Astrocyte (in vitro differentiated cells and primary cell): ENCODE measurements around the gene PDZD7. TPM values are rescaled to one million over a fixed set of nuclear protein-coding genes. Genes with fewer than 3 reads are reported as not detected.

Experiments used
- DNase-seq: peaks from one replicate; pipeline ENCODE4 v3.0.0-alpha.2; 2010; ENCODE audit warnings: low read depth
- FAIRE-seq: peaks from 2 replicates; lab custom pipeline; 2011; peaks lifted over from hg19 to GRCh38; lab: Jason Lieb, UNC
- H2AFZ ChIP-seq: 2 replicates; pipeline ENCODE4 v1.6.0; 2012; ENCODE audit warnings: low read depth, low read length, inconsistent platforms
- H3K27ac ChIP-seq: 2 replicates; pipeline ENCODE4 v1.5.1; 2011; ENCODE audit warnings: low read depth, low read length, inconsistent platforms
- H3K27me3 ChIP-seq: 2 replicates; pipeline ENCODE4 v1.6.0; 2011; ENCODE audit warnings: low read length, inconsistent platforms; ENCODE audit not compliant: insufficient read depth
- H3K36me3 ChIP-seq: 2 replicates; pipeline ENCODE4 v1.5.1; 2011; ENCODE audit warnings: low read length, inconsistent platforms; ENCODE audit not compliant: insufficient read depth
- H3K4me1 ChIP-seq: 2 replicates; pipeline ENCODE4 v1.5.1; 2011; ENCODE audit warnings: low read length, inconsistent platforms; ENCODE audit not compliant: insufficient read depth
- H3K4me2 ChIP-seq: 2 replicates; pipeline ENCODE4 v1.6.0; 2012; ENCODE audit warnings: low read length, inconsistent platforms
- H3K4me3 ChIP-seq: 2 replicates; pipeline ENCODE4 v1.5.1; 2011; ENCODE audit warnings: low read depth, mild to moderate bottlenecking, low read length, inconsistent platforms; ENCODE audit not compliant: insufficient read depth
- H3K79me2 ChIP-seq: 2 replicates; pipeline ENCODE4 v1.6.0; 2012; ENCODE audit warnings: mild to moderate bottlenecking, low read length, inconsistent platforms; ENCODE audit not compliant: insufficient read depth
- H3K9ac ChIP-seq: 2 replicates; pipeline ENCODE4 v1.6.0; 2012; ENCODE audit warnings: mild to moderate bottlenecking, low read length, inconsistent platforms
- H3K9me3 ChIP-seq: 2 replicates; pipeline ENCODE4 v1.5.1; 2012; ENCODE audit warnings: low read depth, mild to moderate bottlenecking, low read length, inconsistent platforms; ENCODE audit not compliant: insufficient read depth
- H4K20me1 ChIP-seq: 2 replicates; pipeline ENCODE4 v1.6.0; 2012; ENCODE audit warnings: low read length, inconsistent platforms; ENCODE audit not compliant: insufficient read depth
- H3K27ac Mint-ChIP-seq: one replicate; pipeline ENCODE4 v1.8.0; 2021; ENCODE audit warnings: mild to moderate bottlenecking, mixed read lengths; ENCODE audit not compliant: unreplicated experiment
- H3K27me3 Mint-ChIP-seq: one replicate; pipeline ENCODE4 v1.8.0; 2021; ENCODE audit warnings: low read depth, mixed read lengths; ENCODE audit not compliant: unreplicated experiment
- H3K36me3 Mint-ChIP-seq: one replicate; pipeline ENCODE4 v1.8.0; 2021; ENCODE audit warnings: low read depth, mixed read lengths; ENCODE audit not compliant: unreplicated experiment
- H3K4me1 Mint-ChIP-seq: one replicate; pipeline ENCODE4 v1.8.0; 2021; ENCODE audit warnings: low read depth, mixed read lengths; ENCODE audit not compliant: unreplicated experiment
- H3K4me3 Mint-ChIP-seq: one replicate; pipeline ENCODE4 v1.8.0; 2021; ENCODE audit warnings: mild to moderate bottlenecking, moderate library complexity, mixed read lengths; ENCODE audit not compliant: unreplicated experiment
- H3K9me3 Mint-ChIP-seq: one replicate; pipeline ENCODE4 v1.8.0; 2021; ENCODE audit warnings: mild to moderate bottlenecking, mixed read lengths; ENCODE audit not compliant: unreplicated experiment
- CTCF ChIP-seq: IDR thresholded peaks from 2 replicates; pipeline ENCODE4 v1.5.1; 2011; ENCODE audit warnings: low read depth, mild to moderate bottlenecking, inconsistent platforms, low read length, moderate library complexity; ENCODE audit not compliant: insufficient read depth
- EZH2 ChIP-seq: IDR thresholded peaks from 2 replicates; pipeline ENCODE4 v1.6.1; 2012; ENCODE audit warnings: mild to moderate bottlenecking, low read length, inconsistent platforms; ENCODE audit not compliant: insufficient read depth
- total RNA-seq: library from RNA; stranded (reverse); gene quantifications from 2 replicates; pipeline ENCODE4 v1.2.1, GENCODE V29; 2021

PDZD7 gene
- total RNA-seq, 1 donor from 2014 or later, result 4.5 TPM

DNA sequence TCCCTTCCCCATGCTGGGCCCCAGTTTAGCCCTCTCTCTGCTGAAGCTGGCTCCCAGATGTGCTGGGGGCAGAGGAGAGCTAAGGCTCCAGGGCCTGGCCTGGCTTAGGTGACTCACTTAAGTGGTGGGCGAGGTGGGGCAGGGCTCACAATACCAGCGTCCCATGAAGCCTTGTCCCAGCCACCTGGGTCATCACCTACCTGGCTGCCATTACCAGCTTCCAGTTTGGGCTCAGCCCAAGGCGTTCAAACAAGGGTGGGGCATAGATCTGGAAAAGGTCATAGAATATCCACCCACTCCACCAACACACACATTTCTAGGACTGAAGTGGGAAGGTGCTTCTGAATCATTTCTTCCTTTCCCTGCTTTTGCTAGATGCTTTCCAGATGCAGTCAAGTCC is 39.2 kb upstream of the PDZD7 start:
- no peak overlapping the region for H3K4me3 ChIP-seq
- no peaks in the 10 kb centered on the region for H3K9me3 ChIP-seq
- DNase-seq (no peak), FAIRE-seq (no peak)
- no peaks in the 10 kb centered on the region for H3K79me2 ChIP-seq
- no peak overlapping the region for H3K9ac ChIP-seq
- Mint-ChIP-seq H3K4me3 (no peak overlapping the region), H3K4me1 (no peaks in the 10 kb centered on the region), H3K27me3 (peaks cover 51% of the 10 kb centered on the region), H3K9me3 (no peaks in the 10 kb centered on the region), H3K36me3 (no peaks in the 10 kb centered on the region), H3K27ac (no peak overlapping the region)
- H3K27ac ChIP-seq, result no peak overlapping the region
- H3K27me3 ChIP-seq, result peaks cover 34% of the 10 kb centered on the region
- H3K4me1 ChIP-seq, result peaks cover 21% of the 10 kb centered on the region
- H3K4me2 ChIP-seq, result no peak overlapping the region
- no peaks in the 10 kb centered on the region for H3K36me3 ChIP-seq
- TF ChIP-seq CTCF (no peak), EZH2 (no peak)
- no peak overlapping the region for H2AFZ ChIP-seq
- H4K20me1 ChIP-seq, result no peaks in the 10 kb centered on the region

DNA sequence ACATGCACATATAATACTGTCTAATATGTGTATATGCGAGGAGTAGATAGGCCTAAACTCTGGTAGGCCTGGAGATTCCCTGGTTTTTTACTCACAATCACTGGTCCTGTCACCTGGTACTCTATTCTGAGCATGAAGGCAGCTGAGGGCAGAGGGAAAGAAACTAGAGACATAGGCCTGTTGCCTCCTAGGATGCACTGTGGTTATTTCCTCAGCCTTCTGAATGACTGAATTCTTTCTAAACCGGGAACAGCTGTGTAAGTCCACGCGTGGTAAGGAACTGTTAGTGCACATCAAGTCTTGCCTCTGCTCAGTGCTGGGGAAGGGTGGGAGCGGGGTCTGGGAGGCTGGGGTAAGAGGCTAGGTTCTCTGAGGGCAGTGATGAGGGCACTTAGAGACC is 38.5 kb upstream of the PDZD7 start:
- no peak overlapping the region for H3K9ac ChIP-seq
- H3K4me3 ChIP-seq, result no peak overlapping the region
- TF ChIP-seq EZH2 (no peak), CTCF (no peak)
- no peaks in the 10 kb centered on the region for H3K36me3 ChIP-seq
- H3K4me1 ChIP-seq, result peaks cover 21% of the 10 kb centered on the region
- no peaks in the 10 kb centered on the region for H3K9me3 Mint-ChIP-seq
- no peaks in the 10 kb centered on the region for H3K4me1 Mint-ChIP-seq
- no peak overlapping the region for H3K27ac Mint-ChIP-seq
- H3K27me3 ChIP-seq, result peaks cover 29% of the 10 kb centered on the region
- no peaks in the 10 kb centered on the region for H3K36me3 Mint-ChIP-seq
- H3K4me2 ChIP-seq, result no peak overlapping the region
- DNase-seq (no peak), FAIRE-seq (no peak)
- no peaks in the 10 kb centered on the region for H4K20me1 ChIP-seq
- H3K27ac ChIP-seq, result no peak overlapping the region
- H3K4me3 Mint-ChIP-seq, result no peak overlapping the region
- no peaks in the 10 kb centered on the region for H3K79me2 ChIP-seq
- H3K9me3 ChIP-seq, result no peaks in the 10 kb centered on the region
- no peak overlapping the region for H2AFZ ChIP-seq
- H3K27me3 Mint-ChIP-seq, result peaks cover 53% of the 10 kb centered on the region

DNA sequence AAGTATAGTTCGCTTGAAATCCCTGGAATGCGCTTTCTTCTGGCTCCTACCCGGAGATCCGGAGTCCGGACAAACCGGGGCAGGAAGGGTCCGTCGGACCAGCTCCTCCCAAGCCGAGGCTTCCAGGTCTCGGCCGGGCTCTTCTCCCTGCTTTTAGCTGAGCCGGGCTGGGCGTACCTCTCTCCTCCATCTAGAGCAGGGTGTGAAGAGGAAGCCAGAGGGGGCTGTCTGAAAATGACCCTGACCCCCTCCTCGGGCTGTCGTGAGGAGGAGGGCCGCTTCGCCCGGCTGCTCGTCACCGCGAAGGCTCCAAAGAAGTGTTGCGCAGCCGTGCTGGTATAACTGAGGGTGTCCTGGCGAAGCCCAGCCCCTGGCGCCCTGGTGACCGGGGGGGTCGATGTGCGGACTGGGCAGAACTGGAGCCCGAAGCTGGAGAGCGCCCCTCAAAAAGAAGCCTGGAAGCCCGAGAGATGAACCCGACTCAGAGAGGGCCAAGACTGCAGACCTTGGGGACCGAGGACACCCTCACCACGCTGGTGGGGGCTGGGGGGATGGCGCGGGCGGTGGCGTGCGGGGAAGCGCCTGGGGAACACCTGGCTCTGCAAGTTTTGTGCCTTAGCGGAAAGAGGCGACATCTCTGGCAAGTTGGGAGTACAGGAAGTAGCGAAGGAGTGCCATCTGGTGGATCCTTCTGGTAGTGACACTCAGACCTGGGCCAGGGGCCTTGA is 36.6 kb upstream of the PDZD7 start:
- peak overlapping the region; percentile 82 for H2AFZ ChIP-seq
- H3K4me3 ChIP-seq, result peak overlapping the region; percentile 52
- no peaks in the 10 kb centered on the region for H3K79me2 ChIP-seq
- H3K27me3 Mint-ChIP-seq, result peaks cover 43% of the 10 kb centered on the region
- DNase-seq (peak; percentile 51), FAIRE-seq (no peak)
- no peaks in the 10 kb centered on the region for H3K36me3 ChIP-seq
- TF ChIP-seq CTCF, result peak; percentile 90
- no peak for TF ChIP-seq EZH2
- H3K36me3 Mint-ChIP-seq, result peaks cover 5% of the 10 kb centered on the region
- H3K9me3 Mint-ChIP-seq, result no peaks in the 10 kb centered on the region
- peaks cover 30% of the 10 kb centered on the region for H3K4me1 ChIP-seq
- peak overlapping the region; percentile 77 for H3K27ac Mint-ChIP-seq
- no peaks in the 10 kb centered on the region for H4K20me1 ChIP-seq
- peak overlapping the region; percentile 70 for H3K9ac ChIP-seq
- H3K9me3 ChIP-seq, result no peaks in the 10 kb centered on the region
- H3K4me2 ChIP-seq, result peak overlapping the region; percentile 95
- peaks cover 7% of the 10 kb centered on the region for H3K4me1 Mint-ChIP-seq
- peaks cover 15% of the 10 kb centered on the region for H3K27me3 ChIP-seq
- no peak overlapping the region for H3K27ac ChIP-seq
- H3K4me3 Mint-ChIP-seq, result peak overlapping the region; percentile 88
